Measurements from ENCODE around the gene CLGN. TPM values are rescaled to one million over a fixed set of nuclear protein-coding genes. Genes with fewer than 3 reads are reported as not detected.
A peak's percentile ranks its signal among the peaks of the same experiment; 100 is the strongest.
"Not testable (repeated sequence)": the region's sequence is repeated elsewhere in the genome, so short reads cannot be mapped to it uniquely, and the experiment has no call there.

CLGN gene
- total RNA-seq, 4 donors from 2014 or later = 0.40 TPM; not detected in 3

DNA sequence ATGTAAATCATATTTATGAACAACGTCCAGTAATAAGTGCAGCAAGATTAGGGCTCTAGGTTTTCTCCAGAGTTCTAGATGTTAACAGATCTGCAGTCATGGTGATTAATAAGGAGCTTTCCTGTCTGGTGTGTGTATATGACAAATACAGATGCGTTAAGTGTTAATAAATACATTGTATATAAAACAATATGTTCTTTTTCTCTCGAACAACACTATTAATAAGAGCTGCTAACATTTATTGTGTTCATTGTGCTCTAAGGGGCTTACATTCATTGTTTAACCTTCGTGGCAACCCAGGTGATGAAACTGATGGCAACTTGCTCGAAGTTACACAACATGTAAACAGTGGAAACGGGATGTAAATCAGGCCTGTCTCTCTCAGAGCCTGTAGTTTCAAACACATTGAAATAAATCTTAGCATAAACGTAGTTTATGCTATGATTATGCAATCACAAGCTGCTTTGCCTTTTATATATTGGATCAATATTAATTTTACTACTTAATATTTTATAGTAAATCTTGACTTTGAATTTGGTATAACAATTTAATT is 547 bp upstream of the CLGN start:
- H3K36me3 ChIP-seq = no peaks in the 10 kb centered on the region
- H3K4me3 ChIP-seq = peak overlapping the region; percentile 44 to 89 (median 60)
- H3K27me3 ChIP-seq = no peaks in the 10 kb centered on the region
- peaks cover 0 to 14% (median 0%) of the 10 kb centered on the region in 4 donors for H3K4me1 ChIP-seq
- peak overlapping the region in 1 of 4 donors; percentile 52 for H3K27ac ChIP-seq
- TF ChIP-seq, protein P1, sequence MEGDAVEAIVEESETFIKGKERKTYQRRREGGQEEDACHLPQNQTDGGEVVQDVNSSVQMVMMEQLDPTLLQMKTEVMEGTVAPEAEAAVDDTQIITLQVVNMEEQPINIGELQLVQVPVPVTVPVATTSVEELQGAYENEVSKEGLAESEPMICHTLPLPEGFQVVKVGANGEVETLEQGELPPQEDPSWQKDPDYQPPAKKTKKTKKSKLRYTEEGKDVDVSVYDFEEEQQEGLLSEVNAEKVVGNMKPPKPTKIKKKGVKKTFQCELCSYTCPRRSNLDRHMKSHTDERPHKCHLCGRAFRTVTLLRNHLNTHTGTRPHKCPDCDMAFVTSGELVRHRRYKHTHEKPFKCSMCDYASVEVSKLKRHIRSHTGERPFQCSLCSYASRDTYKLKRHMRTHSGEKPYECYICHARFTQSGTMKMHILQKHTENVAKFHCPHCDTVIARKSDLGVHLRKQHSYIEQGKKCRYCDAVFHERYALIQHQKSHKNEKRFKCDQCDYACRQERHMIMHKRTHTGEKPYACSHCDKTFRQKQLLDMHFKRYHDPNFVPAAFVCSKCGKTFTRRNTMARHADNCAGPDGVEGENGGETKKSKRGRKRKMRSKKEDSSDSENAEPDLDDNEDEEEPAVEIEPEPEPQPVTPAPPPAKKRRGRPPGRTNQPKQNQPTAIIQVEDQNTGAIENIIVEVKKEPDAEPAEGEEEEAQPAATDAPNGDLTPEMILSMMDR (IDR thresholded peaks at IDR 0.05) = no peak
- TF ChIP-seq POLR2A (IDR thresholded peaks at IDR 0.05) = no peak
- H3K9me3 ChIP-seq = no peaks in the 10 kb centered on the region
- no peak for DNase-seq

DNA sequence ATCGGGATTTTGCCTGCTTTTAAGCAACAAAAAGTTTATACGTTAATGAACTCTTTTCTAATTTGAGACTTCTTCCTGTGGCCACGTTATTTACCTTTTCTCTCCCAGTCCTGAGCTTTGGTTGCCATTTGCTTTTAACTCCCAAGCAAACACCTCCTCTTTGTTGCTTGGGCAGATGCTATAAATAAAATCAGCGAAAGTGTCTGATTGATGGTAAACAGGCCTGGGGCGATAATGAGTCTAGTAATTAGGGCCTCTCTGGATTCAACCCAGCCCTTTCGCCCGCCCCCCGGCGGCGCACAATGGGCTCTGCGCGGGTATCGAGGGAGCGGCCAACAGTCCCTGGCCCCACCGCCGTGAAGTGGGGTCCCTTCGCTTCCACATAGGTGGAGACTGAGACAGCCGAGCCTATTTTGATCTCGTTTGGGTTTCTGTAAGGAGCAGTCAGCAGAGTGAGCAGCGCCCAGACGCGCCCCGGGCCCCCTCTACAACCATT is 790 bp downstream of the CLGN start:
- Histone ChIP-seq H3K36me3 (no peaks in the 10 kb centered on the region), H3K27ac (peak overlapping the region in 1 of 4 donors; percentile 38), H3K9me3 (no peaks in the 10 kb centered on the region), H3K4me3 (peak overlapping the region; percentile 44 to 89 (median 60)), H3K4me1 (peaks cover 0 to 14% (median 0%) of the 10 kb centered on the region in 4 donors), H3K27me3 (no peaks in the 10 kb centered on the region)
- TF ChIP-seq, protein P1 (IDR thresholded peaks at IDR 0.05) = no peak
- no peak for TF ChIP-seq POLR2A (IDR thresholded peaks at IDR 0.05)
- peak in 1 of 3 donors; percentile 46 for DNase-seq

DNA sequence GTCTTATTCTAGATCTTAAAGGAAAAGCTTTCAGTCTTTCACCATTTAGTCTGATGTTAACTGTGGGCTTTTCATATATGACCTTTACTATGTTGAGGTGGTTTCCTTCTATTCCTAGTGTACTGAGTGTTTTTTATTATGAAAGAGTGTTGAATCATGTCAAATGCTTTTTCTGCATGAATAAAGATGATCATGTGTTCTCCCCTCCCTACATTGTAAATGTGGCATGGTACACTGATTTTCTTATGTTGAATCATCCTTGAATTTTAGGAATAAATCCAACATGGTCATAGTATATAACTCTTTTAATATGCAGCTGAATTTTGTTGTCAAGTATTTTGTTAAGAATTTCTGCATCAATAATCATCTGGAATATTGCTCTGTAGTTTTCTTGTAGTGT is 4.3 kb downstream of the CLGN start:
- Histone ChIP-seq H3K9me3 (no peaks in the 10 kb centered on the region), H3K27me3 (no peaks in the 10 kb centered on the region), H3K27ac (no peak overlapping the region), H3K36me3 (no peaks in the 10 kb centered on the region), H3K4me3 (no peak overlapping the region), H3K4me1 (peaks cover 0 to 14% (median 0%) of the 10 kb centered on the region in 4 donors)
- DNase-seq = no peak
- no peak for TF ChIP-seq POLR2A (IDR thresholded peaks at IDR 0.05)
- TF ChIP-seq, protein P1 (IDR thresholded peaks at IDR 0.05) = no peak

DNA sequence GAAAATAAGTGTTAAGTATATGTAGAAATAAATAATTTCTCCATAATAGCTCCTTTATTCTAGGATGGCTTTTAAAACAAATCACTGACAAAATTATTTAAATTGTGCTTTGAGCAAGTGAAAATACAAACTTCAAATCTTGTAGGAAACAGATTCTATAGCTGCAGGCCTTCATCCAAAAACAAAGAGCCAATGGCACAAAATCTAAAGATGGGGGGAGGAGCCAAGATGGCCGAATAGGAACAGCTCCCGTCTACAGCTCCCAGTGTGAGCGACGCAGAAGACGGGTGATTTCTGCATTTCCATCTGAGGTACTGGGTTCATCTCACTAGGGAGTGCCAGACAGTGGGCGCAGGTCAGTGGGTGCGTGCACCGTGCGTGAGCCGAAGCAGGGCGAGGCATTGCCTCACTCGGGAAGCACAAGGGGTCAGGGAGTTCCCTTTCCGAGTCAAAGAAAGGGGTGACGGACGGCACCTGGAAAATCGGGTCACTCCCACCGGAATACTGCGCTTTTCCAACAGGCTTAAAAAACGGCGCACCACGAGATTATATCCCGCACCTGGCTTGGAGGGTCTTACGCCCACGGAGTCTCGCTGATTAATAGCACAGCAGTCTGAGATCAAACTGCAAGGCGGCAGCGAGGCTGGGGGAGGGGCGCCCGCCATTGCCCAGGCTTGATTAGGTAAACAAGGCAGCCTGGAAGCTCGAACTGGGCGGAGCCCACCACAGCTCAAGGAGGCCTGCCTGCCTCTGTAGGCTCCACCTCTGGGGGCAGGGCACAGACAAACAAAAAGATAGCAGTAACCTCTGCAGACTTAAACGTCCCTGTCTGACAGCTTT is 14.1 kb downstream of the CLGN start:
- H3K9me3 ChIP-seq, H3K27ac ChIP-seq, H3K36me3 ChIP-seq, H3K27me3 ChIP-seq, H3K4me3 ChIP-seq, DNase-seq, H3K4me1 ChIP-seq: not testable (repeated sequence)

DNA sequence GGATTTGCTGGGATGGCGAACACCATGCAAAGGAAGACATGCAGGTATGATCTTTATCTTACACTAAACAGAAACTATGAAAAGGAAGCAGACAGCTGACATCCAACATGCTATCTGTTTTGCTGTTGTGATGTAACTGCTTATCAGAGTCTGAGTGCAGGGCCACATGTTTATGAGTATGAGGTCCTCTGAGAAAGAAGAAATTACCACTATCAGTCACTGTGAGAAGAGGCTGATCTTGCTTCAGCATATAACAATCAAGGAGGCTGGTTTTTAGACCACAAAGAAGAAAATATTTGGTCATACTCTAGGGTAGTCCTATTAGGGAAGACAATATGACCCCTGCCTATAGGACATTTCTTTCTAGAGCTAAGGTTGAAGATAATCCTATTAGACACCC is 18.5 kb downstream of the CLGN start:
- H3K27ac ChIP-seq = no peak overlapping the region
- DNase-seq = no peak
- no peaks in the 10 kb centered on the region for H3K4me1 ChIP-seq
- no peaks in the 10 kb centered on the region for H3K27me3 ChIP-seq
- no peaks in the 10 kb centered on the region for H3K36me3 ChIP-seq
- TF ChIP-seq, protein P1 (IDR thresholded peaks at IDR 0.05) = no peak
- TF ChIP-seq POLR2A (IDR thresholded peaks at IDR 0.05) = no peak
- H3K4me3 ChIP-seq = no peak overlapping the region
- H3K9me3 ChIP-seq = no peaks in the 10 kb centered on the region

DNA sequence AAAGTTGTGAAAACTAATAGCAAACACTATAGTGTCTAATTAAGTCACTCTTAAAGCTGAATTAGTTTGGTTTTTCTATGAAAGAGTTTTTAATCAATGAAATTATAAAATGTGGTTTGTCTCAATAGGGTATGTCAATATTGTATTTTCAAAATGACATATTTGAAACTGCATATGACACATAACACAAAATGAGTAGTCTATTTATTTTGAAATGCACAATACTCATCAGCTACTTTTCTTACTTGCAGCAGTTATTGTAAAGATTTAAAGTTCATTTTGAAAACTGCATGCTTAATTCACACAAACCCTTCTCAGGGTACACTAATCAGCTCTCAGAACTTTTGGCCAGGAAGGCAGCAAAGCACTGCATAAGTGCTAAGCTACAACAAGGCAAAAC is 21.2 kb downstream of the CLGN start:
- no peak overlapping the region for H3K27ac ChIP-seq
- no peak for TF ChIP-seq POLR2A (IDR thresholded peaks at IDR 0.05)
- TF ChIP-seq, protein P1 (IDR thresholded peaks at IDR 0.05) = no peak
- no peaks in the 10 kb centered on the region for H3K36me3 ChIP-seq
- H3K9me3 ChIP-seq = no peaks in the 10 kb centered on the region
- no peak overlapping the region for H3K4me3 ChIP-seq
- no peaks in the 10 kb centered on the region for H3K4me1 ChIP-seq
- no peak for DNase-seq
- no peaks in the 10 kb centered on the region for H3K27me3 ChIP-seq
